HFF-Myc (cell line): ENCODE results near the gene TMEM91.
A peak's percentile ranks its signal among the peaks of the same experiment; 100 is the strongest.

Experiments used
- DNase-seq: peaks from one replicate; pipeline ENCODE4 v3.0.0-alpha.2; 2011; ENCODE audit warnings: low read depth; ENCODE audit errors: extremely low read depth
- H3K4me3 ChIP-seq: replicated peaks from 2 replicates; pipeline ENCODE4 v1.5.1; 2011; ENCODE audit warnings: low read depth, mild to moderate bottlenecking, control low read depth, low read length
- TF ChIP-seq, protein P1 (sequence below): IDR thresholded peaks from 2 replicates; pipeline ENCODE4 v1.5.1; 2012; ENCODE audit warnings: mild to moderate bottlenecking, low read depth, low read length, control low read depth; ENCODE audit errors: missing control alignments

Gene TMEM91

GRCh38 chr19:41352609-41353465, 23.5 kb upstream of the TMEM91 start:
- peak overlapping the region; percentile 89 for H3K4me3 ChIP-seq
- TF ChIP-seq, protein P1, sequence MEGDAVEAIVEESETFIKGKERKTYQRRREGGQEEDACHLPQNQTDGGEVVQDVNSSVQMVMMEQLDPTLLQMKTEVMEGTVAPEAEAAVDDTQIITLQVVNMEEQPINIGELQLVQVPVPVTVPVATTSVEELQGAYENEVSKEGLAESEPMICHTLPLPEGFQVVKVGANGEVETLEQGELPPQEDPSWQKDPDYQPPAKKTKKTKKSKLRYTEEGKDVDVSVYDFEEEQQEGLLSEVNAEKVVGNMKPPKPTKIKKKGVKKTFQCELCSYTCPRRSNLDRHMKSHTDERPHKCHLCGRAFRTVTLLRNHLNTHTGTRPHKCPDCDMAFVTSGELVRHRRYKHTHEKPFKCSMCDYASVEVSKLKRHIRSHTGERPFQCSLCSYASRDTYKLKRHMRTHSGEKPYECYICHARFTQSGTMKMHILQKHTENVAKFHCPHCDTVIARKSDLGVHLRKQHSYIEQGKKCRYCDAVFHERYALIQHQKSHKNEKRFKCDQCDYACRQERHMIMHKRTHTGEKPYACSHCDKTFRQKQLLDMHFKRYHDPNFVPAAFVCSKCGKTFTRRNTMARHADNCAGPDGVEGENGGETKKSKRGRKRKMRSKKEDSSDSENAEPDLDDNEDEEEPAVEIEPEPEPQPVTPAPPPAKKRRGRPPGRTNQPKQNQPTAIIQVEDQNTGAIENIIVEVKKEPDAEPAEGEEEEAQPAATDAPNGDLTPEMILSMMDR, result peak; percentile 73
- no peak for DNase-seq

DNA sequence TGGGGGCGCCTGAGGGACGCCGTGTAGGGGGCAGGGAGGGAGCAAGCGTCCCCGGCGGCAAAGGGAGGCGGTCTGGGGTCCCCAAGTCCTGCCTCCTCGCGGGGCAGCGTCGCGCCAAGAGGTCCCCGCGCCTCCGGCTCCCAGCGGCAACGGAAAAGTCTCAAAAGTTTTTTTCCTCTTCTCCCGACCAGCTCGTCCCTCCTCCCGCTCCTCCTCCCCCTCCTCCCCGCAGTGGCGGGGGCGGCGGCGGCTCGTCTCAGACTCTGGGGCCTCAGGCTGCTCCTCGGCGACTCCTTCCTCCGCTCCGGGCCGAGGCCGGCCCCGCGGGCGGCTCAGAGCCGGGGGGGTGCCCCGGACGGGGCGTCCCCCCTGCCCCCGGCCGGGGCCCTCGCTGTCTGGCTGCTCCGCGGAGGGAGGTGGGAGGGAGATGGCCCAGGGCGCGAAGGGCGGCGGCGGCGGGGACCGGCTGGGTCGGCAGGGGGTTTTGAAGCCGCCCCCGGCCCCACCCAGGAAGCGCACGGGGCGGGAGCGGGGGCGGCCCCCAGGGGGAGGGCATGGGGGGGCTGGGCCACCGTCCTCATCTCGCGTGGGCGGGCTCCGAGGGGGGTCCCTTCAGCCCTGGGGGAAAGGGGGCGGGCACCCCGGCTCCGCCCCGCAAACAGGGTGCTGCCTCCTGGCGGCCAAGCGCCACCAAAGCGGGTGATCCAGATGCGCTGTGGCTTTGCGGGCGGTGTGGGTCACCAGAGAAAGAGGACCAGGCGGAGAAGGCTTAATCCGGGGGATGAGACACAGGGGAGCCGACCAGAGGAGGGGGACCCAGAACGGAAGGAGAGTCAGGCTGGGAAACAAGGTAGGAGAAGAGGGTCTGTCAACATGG, 22.6 kb upstream of the TMEM91 start, which contains the start of gene TGFB1:
TSS of gene TGFB1 (minus strand) at position 457 of the 877 bp plus-strand sequence. CDS start 878 bp downstream, outside the sequence.
- H3K4me3 ChIP-seq, result peak within 1 kb of the TSS; percentile 89
- TF ChIP-seq, protein P1, result peak; percentile 84
- DNase-seq, result no peak

DNA sequence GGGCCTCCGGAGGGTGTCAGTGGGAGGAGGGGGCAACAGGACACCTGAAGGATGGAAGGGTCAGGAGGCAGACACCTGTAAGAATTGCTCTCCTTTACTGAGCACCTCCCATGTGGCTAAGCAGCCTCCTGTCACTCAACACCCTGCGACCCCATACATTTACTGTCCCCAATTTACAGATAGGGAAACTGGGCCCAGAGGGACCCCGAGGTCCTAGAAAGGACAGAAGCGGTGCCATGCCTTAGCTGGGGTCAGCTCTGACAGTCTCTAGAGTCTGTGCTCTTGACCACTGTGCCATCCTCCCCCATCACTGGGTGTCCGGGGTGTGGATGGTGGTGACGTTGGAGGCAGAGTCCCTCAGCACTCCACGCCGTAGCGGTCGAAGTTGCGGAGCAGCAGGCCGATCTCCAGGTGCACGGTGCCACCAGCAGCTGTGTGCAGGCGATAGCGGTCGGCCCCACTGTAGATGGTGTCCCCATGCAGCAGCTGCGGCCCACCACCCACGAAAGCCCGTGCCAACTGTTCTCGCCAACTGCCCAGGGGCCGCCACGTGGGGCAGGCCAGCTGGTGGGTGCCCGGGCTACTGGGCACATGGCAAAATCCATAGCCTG, 21.9 kb upstream of the TMEM91 start:
- DNase-seq, result no peak
- peak overlapping the region; percentile 89 for H3K4me3 ChIP-seq
- TF ChIP-seq, protein P1, result no peak

- TF ChIP-seq, protein P1, result no peak
- DNase-seq, result no peak
- no peak overlapping the region for H3K4me3 ChIP-seq
These were observed 21.3 kb upstream of the TMEM91 start for GRCh38 chr19:41355035-41355434.

DNA sequence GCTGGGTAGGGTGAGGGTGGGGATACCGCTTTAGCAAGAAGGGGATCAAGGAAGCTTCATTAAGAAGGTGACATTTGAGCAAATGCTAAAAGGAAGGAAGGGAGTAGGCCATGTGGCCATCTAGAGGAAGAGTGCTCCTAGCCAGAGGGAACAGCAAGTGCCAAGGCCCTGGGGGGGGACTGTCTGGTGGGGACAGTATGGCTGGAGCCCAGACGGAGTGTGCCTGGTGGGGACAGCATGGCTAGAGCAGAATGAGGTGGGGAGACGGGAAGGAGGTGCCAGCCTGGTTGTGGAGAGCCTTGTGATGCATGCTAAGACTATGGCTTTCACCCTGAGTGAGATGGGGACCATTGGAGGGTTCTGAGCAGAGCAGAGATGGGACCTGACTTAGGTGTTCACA, 20.5 kb upstream of the TMEM91 start:
- no peak overlapping the region for H3K4me3 ChIP-seq
- DNase-seq, result no peak
- TF ChIP-seq, protein P1, result no peak

GRCh38 chr19:41356984-41357739, 19.2 kb upstream of the TMEM91 start:
- no peak overlapping the region for H3K4me3 ChIP-seq
- DNase-seq, result no peak
- TF ChIP-seq, protein P1, result no peak
